Limb (tissue), 2 donors: ENCODE results near the gene CFAP251.

Experiments used
- DNase-seq, 2 donors: peaks; one replicate each; pipeline ENCODE4 v3.0.0-alpha.2; 2016; ENCODE audit errors: extremely low spot score in 2 of 2

The CFAP251 gene

DNA sequence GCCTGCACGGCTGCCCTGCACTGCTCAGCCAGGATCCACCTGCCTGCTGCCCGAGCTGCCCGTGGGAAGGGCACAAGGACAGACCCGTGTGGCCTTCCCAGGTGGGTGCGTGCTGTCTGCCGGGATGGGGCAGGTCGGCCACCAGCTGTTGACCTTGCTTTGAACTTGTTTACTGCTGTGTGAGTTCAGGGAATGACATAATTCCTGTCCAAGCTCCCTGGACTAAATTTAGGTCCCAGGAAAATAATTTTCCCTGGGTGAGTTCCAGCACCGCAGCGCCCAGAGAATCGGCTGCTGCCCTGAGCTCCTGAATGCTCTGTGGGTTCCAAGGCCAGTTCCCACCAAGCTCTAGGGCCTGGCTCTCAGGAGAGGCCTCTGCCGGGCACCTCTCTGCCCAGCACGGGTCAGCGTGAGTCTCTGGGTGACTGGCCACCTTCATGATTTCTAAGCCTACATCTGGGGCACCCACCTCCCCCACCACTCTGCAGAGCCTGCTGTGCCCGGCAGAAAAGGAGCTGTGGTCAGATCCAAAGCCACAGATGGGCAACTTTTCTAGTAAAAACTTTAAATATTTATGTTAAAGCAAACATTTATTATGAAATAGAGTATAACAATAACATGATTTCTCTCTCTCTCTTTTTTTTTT is 133.0 kb downstream of the CFAP251 start:
- DNase-seq, result no peak

DNA sequence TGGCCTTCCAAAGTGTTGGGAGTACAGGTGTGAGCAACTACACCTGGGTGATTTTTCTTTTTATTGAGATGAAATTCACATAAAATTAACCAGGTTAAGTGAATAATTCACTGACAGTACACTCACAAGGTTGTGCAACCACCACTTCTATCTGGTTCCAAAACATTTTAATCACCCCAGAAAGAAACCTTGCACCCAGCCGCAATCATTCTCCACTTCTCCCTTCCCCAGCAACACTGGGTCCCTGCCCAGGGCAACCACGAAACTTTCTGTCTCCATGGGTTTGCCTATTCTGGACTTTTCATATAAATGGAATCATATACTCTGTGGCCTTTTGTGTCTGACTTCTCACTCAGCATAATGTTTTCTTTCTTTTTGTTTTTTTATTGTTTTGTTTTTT is 133.9 kb downstream of the CFAP251 start:
- DNase-seq, result no peak
